SK-N-SH treated with all-trans-retinoic acid at 6 μM for 48 hours (cell line): ENCODE data around the gene CXCL10.

ENCODE experiments used
- ATAC-seq: fragments of 200-7000 bp; cut with Tn5 transposase; 3 replicates; pipeline ENCODE4 v1.9.1; 2020; ENCODE audit warnings: mild to moderate bottlenecking, moderate library complexity
- ARNTL ChIP-seq: fragments of 450-650 bp; formaldehyde crosslinking; IDR thresholded peaks from 2 replicates; pipeline ENCODE4 v1.5.0; 2020; ENCODE audit warnings: low read depth, mild to moderate bottlenecking, moderate library complexity, borderline replicate concordance
- BACH2 ChIP-seq: fragments of 250-450 bp; sonication (Bioruptor Pico); IDR thresholded peaks from 2 replicates; pipeline ENCODE4 v1.9.0; 2021; ENCODE audit warnings: mild to moderate bottlenecking, borderline replicate concordance
- ESRRG ChIP-seq: fragments of 250-450 bp; sonication (Bioruptor Pico); IDR thresholded peaks from 2 replicates; pipeline ENCODE4 v1.6.1; 2021; ENCODE audit warnings: mild to moderate bottlenecking
- ISL1 ChIP-seq: fragments of 250-450 bp; sonication (Bioruptor Pico); IDR thresholded peaks from 2 replicates; pipeline ENCODE4 v2.1.2; 2022; ENCODE audit warnings: mild to moderate bottlenecking, moderate library complexity
- OSR1 ChIP-seq: fragments of 250-450 bp; sonication (Bioruptor Pico); IDR thresholded peaks from 2 replicates; pipeline ENCODE4 v1.8.0; 2022; ENCODE audit warnings: moderate library complexity, mild to moderate bottlenecking, inconsistent platforms
- PPARA ChIP-seq: fragments of 250-450 bp; sonication (Bioruptor Pico); IDR thresholded peaks from 2 replicates; pipeline ENCODE4 v1.5.0; 2020; ENCODE audit warnings: mild to moderate bottlenecking, borderline replicate concordance
- RARB ChIP-seq: fragments of 250-450 bp; sonication (Bioruptor Pico); IDR thresholded peaks from 2 replicates; pipeline ENCODE4 v1.8.0; 2021; ENCODE audit warnings: mild to moderate bottlenecking, moderate library complexity
- SNAI2 ChIP-seq: fragments of 250-450 bp; sonication (Bioruptor Pico); IDR thresholded peaks from 2 replicates; pipeline ENCODE4 v1.5.0; 2020; ENCODE audit warnings: mild to moderate bottlenecking, moderate library complexity
- TCF4 ChIP-seq: fragments of 250-450 bp; sonication (Bioruptor Pico); IDR thresholded peaks from 2 replicates; pipeline ENCODE4 v1.8.0; 2021; ENCODE audit warnings: mild to moderate bottlenecking, moderate library complexity, borderline replicate concordance
- ZFP3 ChIP-seq: fragments of 250-450 bp; sonication (Bioruptor Pico); IDR thresholded peaks from 2 replicates; pipeline ENCODE4 v1.5.0; 2020; ENCODE audit warnings: mild to moderate bottlenecking, moderate library complexity
- ZNF565 ChIP-seq: fragments of 450-650 bp; formaldehyde crosslinking; conservative IDR thresholded peaks from 2 replicates; pipeline ENCODE4 v1.5.0; 2020; ENCODE audit warnings: low read depth, mild to moderate bottlenecking, moderate library complexity
- ZNF70 ChIP-seq: fragments of 450-650 bp; formaldehyde crosslinking; IDR thresholded peaks from 2 replicates; pipeline ENCODE4 v1.5.0; 2020; ENCODE audit warnings: mild to moderate bottlenecking, moderate library complexity
- TF ChIP-seq, protein P1 (sequence below): fragments of 250-450 bp; sonication (Bioruptor Pico); IDR thresholded peaks from 2 replicates; pipeline ENCODE4 v1.8.0; 2021; ENCODE audit warnings: low read depth, mild to moderate bottlenecking, moderate library complexity, borderline replicate concordance
- TF ChIP-seq, protein P2 (sequence below): fragments of 250-450 bp; sonication (Bioruptor Pico); IDR thresholded peaks from 2 replicates; pipeline ENCODE4 v1.8.0; 2020; ENCODE audit warnings: mild to moderate bottlenecking, moderate library complexity, borderline replicate concordance
- TF ChIP-seq, protein P3 (sequence below): fragments of 250-450 bp; sonication (Bioruptor Pico); IDR thresholded peaks from 2 replicates; pipeline ENCODE4 v1.5.1; 2020; ENCODE audit warnings: low read depth, mild to moderate bottlenecking, moderate library complexity
- TF ChIP-seq, protein P4 (sequence below): fragments of 250-450 bp; sonication (Bioruptor Pico); IDR thresholded peaks from 2 replicates; pipeline ENCODE4 v1.5.0; 2020; ENCODE audit warnings: mild to moderate bottlenecking, moderate library complexity
- TF ChIP-seq, protein P5 (sequence below): fragments of 250-450 bp; sonication (Bioruptor Pico); IDR thresholded peaks from 2 replicates; pipeline ENCODE4 v1.5.1; 2021; ENCODE audit warnings: mild to moderate bottlenecking, moderate library complexity

The CXCL10 gene

DNA sequence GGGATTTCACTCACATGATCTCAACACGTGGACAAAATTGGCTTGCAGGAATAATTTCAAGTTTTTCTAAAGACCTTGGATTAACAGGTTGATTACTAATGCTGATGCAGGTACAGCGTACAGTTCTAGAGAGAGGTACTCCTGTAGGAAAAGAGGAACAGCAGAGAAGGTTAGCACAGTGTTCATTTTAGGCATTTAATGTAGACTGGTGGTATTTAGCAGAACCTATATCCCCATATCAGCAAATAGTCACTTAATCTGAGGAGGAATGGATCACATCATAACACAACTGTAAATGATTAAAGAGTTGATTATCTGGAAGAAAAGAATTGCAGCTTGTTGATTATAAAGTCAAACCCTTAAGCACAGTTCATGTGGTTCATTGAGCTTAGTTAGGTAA, 620 bp downstream of the CXCL10 start:
- TF ChIP-seq, protein P1, sequence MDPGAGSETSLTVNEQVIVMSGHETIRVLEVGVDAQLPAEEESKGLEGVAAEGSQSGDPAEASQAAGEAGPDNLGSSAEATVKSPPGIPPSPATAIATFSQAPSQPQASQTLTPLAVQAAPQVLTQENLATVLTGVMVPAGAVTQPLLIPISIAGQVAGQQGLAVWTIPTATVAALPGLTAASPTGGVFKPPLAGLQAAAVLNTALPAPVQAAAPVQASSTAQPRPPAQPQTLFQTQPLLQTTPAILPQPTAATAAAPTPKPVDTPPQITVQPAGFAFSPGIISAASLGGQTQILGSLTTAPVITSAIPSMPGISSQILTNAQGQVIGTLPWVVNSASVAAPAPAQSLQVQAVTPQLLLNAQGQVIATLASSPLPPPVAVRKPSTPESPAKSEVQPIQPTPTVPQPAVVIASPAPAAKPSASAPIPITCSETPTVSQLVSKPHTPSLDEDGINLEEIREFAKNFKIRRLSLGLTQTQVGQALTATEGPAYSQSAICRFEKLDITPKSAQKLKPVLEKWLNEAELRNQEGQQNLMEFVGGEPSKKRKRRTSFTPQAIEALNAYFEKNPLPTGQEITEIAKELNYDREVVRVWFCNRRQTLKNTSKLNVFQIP (CRISPR knock-in tag), result no peak
- TF ChIP-seq ARNTL (CRISPR knock-in tag) (no peak), ZNF70 (CRISPR knock-in tag) (no peak), RARB (CRISPR knock-in tag) (no peak), ESRRG (no peak)
- TF ChIP-seq, protein P2, sequence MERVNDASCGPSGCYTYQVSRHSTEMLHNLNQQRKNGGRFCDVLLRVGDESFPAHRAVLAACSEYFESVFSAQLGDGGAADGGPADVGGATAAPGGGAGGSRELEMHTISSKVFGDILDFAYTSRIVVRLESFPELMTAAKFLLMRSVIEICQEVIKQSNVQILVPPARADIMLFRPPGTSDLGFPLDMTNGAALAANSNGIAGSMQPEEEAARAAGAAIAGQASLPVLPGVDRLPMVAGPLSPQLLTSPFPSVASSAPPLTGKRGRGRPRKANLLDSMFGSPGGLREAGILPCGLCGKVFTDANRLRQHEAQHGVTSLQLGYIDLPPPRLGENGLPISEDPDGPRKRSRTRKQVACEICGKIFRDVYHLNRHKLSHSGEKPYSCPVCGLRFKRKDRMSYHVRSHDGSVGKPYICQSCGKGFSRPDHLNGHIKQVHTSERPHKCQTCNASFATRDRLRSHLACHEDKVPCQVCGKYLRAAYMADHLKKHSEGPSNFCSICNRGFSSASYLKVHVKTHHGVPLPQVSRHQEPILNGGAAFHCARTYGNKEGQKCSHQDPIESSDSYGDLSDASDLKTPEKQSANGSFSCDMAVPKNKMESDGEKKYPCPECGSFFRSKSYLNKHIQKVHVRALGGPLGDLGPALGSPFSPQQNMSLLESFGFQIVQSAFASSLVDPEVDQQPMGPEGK (CRISPR knock-in tag), result no peak
- TF ChIP-seq, protein P3, sequence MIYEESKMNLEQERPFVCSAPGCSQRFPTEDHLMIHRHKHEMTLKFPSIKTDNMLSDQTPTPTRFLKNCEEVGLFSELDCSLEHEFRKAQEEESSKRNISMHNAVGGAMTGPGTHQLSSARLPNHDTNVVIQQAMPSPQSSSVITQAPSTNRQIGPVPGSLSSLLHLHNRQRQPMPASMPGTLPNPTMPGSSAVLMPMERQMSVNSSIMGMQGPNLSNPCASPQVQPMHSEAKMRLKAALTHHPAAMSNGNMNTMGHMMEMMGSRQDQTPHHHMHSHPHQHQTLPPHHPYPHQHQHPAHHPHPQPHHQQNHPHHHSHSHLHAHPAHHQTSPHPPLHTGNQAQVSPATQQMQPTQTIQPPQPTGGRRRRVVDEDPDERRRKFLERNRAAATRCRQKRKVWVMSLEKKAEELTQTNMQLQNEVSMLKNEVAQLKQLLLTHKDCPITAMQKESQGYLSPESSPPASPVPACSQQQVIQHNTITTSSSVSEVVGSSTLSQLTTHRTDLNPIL, result no peak
- no peak for ATAC-seq

DNA sequence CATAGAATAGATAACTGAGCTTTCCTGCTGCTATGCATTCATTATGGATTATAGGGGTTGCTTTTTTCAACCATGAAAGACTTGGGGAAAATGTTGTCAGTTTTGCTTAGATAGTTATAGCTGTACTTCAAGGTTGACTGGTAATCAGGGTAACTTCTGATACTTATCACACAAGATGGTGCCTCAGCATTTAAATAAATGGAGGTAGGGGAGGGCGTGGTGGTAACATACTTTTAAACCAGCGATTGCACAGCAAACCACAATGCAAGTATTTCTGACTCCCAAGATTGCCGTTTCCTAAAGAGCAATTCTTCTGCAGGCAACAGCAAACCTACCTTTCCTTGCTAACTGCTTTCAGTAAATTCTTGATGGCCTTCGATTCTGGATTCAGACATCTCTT, 1.3 kb downstream of the CXCL10 start:
- no peak for ATAC-seq
- TF ChIP-seq, protein P1 (CRISPR knock-in tag), result no peak
- TF ChIP-seq ISL1 (CRISPR knock-in tag) (no peak), ZNF565 (CRISPR knock-in tag) (no peak), ZFP3 (CRISPR knock-in tag) (no peak)
- TF ChIP-seq, protein P2 (CRISPR knock-in tag), result no peak
- TF ChIP-seq, protein P4, sequence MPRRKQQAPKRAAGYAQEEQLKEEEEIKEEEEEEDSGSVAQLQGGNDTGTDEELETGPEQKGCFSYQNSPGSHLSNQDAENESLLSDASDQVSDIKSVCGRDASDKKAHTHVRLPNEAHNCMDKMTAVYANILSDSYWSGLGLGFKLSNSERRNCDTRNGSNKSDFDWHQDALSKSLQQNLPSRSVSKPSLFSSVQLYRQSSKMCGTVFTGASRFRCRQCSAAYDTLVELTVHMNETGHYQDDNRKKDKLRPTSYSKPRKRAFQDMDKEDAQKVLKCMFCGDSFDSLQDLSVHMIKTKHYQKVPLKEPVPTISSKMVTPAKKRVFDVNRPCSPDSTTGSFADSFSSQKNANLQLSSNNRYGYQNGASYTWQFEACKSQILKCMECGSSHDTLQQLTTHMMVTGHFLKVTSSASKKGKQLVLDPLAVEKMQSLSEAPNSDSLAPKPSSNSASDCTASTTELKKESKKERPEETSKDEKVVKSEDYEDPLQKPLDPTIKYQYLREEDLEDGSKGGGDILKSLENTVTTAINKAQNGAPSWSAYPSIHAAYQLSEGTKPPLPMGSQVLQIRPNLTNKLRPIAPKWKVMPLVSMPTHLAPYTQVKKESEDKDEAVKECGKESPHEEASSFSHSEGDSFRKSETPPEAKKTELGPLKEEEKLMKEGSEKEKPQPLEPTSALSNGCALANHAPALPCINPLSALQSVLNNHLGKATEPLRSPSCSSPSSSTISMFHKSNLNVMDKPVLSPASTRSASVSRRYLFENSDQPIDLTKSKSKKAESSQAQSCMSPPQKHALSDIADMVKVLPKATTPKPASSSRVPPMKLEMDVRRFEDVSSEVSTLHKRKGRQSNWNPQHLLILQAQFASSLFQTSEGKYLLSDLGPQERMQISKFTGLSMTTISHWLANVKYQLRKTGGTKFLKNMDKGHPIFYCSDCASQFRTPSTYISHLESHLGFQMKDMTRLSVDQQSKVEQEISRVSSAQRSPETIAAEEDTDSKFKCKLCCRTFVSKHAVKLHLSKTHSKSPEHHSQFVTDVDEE (CRISPR knock-in tag), result no peak

DNA sequence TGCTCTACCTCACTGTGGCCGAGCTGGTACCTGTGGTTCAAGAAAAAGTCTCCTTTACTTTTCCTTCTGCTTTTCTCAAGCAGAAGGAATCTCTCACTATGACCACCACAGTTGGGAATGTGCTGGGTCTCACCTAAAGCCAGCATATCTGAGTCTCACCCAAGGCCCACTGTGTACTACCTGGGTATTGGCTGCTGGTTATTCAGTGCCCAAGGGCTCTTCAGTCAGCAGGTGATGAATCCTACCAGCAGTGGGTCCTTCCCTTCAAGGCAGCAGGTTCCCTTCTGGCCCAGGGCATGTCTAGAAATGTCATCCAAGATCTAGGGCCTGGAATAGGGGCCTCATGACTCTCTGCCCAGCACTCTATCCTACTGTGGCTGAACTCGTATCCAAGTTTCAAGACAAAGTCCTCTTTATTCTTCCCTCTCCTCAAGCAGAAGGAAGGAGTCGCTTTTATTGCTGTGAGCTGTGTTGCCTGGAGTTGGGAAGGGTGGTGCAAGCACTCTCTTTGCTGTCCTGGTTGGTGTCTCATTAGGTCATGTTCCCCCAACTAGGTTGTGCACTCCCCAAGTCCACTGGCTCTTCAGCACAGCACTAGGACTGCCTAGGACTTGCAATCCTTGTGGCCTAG, 6.1 kb downstream of the CXCL10 start:
- TF ChIP-seq SNAI2 (CRISPR knock-in tag) (no peak), PPARA (CRISPR knock-in tag) (no peak), TCF4 (no peak)
- ATAC-seq, result no peak

DNA sequence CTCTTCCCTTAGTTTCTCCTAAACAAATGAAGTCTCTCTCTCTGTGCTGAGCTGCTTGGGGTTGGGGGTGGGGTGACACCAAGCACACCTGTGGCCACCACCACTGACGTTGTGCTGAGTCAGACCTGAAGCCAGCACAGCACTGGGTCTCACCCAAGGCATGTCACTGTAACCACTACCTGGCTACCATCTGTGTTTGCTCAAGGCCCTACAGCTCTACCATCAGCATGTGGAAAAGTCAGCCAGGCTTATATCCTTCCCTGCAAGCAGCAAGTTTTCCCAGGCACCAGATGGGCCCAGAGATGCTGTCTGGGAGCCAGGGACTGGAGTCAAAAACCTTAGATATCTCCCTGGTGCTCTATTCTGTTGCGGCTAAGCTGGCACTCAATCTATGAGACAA, 6.9 kb downstream of the CXCL10 start:
- ATAC-seq, result no peak
- no peak for TF ChIP-seq ARNTL (CRISPR knock-in tag)
- TF ChIP-seq, protein P5, sequence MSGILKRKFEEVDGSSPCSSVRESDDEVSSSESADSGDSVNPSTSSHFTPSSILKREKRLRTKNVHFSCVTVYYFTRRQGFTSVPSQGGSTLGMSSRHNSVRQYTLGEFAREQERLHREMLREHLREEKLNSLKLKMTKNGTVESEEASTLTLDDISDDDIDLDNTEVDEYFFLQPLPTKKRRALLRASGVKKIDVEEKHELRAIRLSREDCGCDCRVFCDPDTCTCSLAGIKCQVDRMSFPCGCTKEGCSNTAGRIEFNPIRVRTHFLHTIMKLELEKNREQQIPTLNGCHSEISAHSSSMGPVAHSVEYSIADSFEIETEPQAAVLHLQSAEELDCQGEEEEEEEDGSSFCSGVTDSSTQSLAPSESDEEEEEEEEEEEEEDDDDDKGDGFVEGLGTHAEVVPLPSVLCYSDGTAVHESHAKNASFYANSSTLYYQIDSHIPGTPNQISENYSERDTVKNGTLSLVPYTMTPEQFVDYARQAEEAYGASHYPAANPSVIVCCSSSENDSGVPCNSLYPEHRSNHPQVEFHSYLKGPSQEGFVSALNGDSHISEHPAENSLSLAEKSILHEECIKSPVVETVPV, result no peak
- TF ChIP-seq, protein P3, result no peak
- TF ChIP-seq SNAI2 (CRISPR knock-in tag), result no peak
- TF ChIP-seq OSR1 (CRISPR knock-in tag), result no peak
- no peak for TF ChIP-seq BACH2
